Right ventricle myocardium inferior (tissue), 1 donor: ENCODE measurements around the gene MARK1. TPM values are rescaled to one million over a fixed set of nuclear protein-coding genes. Genes with fewer than 3 reads are reported as not detected.

Experiments
- ATAC-seq: fragments of 200-7000 bp; cut with Tn5 transposase; one replicate; pipeline ENCODE4 v1.9.1; 2020; ENCODE audit warnings: mild to moderate bottlenecking, moderate library complexity
- DNase-seq: peaks from one replicate; pipeline ENCODE4 v3.0.0; 2021; ENCODE audit errors: missing footprints
- intact Hi-C: fragments of 100-400 bp; cut with DNase I; formaldehyde crosslinking; loops from one replicate; pipeline ENCODE4 v1.11.0; 2022
- long read RNA-seq: library from polyadenylated mRNA; unstranded; transcript quantifications from one replicate; pipeline ENCODE4 v2.0.0, GENCODE V29; 2021
- total RNA-seq: library from RNA; stranded (reverse); fragmentation: NEBNext Ultra II Directional; extraction: Animal tissue kit (Norgen Biotek cat#: 25700); gene quantifications from one replicate; pipeline ENCODE4 v1.2.1, GENCODE V29; 2021
- donor health status: DM: no; HTN: yes; CAD: no; lungs with severe emphysema.

MARK1 gene
- total RNA-seq: 17.3 TPM
- long read RNA-seq, partial matches to known transcripts: 2 of 5 reads
- long read RNA-seq, other reads (novel, unspliced or antisense): 2 of 5 reads

- peak; percentile 95 for ATAC-seq
- intact Hi-C loops: loop anchor here (5.0 to 10.0 kb wide), 3 partner anchors 217 to 313 kb away; partner anchors contain the start of genes MTARC2 and RAB3GAP2
- DNase-seq: peak; percentile 89
Observed at GRCh38 chr1:220527908-220528678, at the start of gene MARK1. Gene MARK1, plus strand, starts transcription at chr1:220528136. Its CDS starts 687 bp downstream, at chr1:220528823.

GRCh38 chr1:220483700-220484099 is 44.2 kb upstream of the MARK1 start:
- DNase-seq: no peak
- ATAC-seq: peak; percentile 48
- intact Hi-C loops: loop anchor here (10.0 kb wide), 1 partner anchor 189 kb away; no protein-coding TSS in a partner anchor

- ATAC-seq: no peak
- intact Hi-C loops: loop anchor here (10.0 kb wide), 1 partner anchor 189 kb away; no protein-coding TSS in a partner anchor
Observed at GRCh38 chr1:220484135-220484534, 43.8 kb upstream of the MARK1 start.

GRCh38 chr1:220485131-220485530 is 42.8 kb upstream of the MARK1 start:
- DNase-seq (no peak), ATAC-seq (no peak)
- intact Hi-C loops: loop anchor here (10.0 kb wide), 1 partner anchor 190 kb away; no protein-coding TSS in a partner anchor

More at GRCh38 chr1:220484135-220484534, 43.8 kb upstream of the MARK1 start:
- DNase-seq: no peak

- DNase-seq: no peak
- ATAC-seq: no peak
- intact Hi-C loops: loop anchor here (10.0 kb wide), 1 partner anchor 191 kb away; no protein-coding TSS in a partner anchor
Observed at GRCh38 chr1:220485791-220486190, 42.1 kb upstream of the MARK1 start.

GRCh38 chr1:220487297-220487820 is 40.6 kb upstream of the MARK1 start:
- ATAC-seq (no peak), DNase-seq (no peak)
- intact Hi-C loops: loop anchor here (10.0 kb wide), 1 partner anchor 193 kb away; no protein-coding TSS in a partner anchor

- no peak for DNase-seq
- intact Hi-C loops: no loop called here
Observed at GRCh38 chr1:220491891-220492290, 36.0 kb upstream of the MARK1 start.

GRCh38 chr1:220497220-220497947 is 30.6 kb upstream of the MARK1 start:
- intact Hi-C loops: no loop called here
- no peak for ATAC-seq
- DNase-seq: no peak

More at GRCh38 chr1:220491891-220492290, 36.0 kb upstream of the MARK1 start:
- ATAC-seq: no peak

GRCh38 chr1:220498188-220498587 is 29.7 kb upstream of the MARK1 start:
- intact Hi-C loops: no loop called here
- DNase-seq (no peak), ATAC-seq (no peak)

GRCh38 chr1:220500372-220500771 is 27.6 kb upstream of the MARK1 start:
- intact Hi-C loops: no loop called here
- no peak for ATAC-seq
- DNase-seq: no peak

- intact Hi-C loops: no loop called here
- DNase-seq: no peak
- ATAC-seq: no peak
Observed at GRCh38 chr1:220504329-220504728, 23.6 kb upstream of the MARK1 start.

- ATAC-seq: no peak
- intact Hi-C loops: no loop called here
- no peak for DNase-seq
Observed at GRCh38 chr1:220507085-220507484, 20.9 kb upstream of the MARK1 start.

GRCh38 chr1:220511179-220511578 is 16.8 kb upstream of the MARK1 start:
- no peak for DNase-seq
- intact Hi-C loops: loop anchor here (10.0 kb wide), 1 partner anchor 216 kb away; no protein-coding TSS in a partner anchor
- no peak for ATAC-seq

- intact Hi-C loops: loop anchor here (10.0 kb wide), 1 partner anchor 217 kb away; no protein-coding TSS in a partner anchor
- no peak for DNase-seq
- ATAC-seq: peak; percentile 72
Observed at GRCh38 chr1:220511785-220512184, 16.2 kb upstream of the MARK1 start.

- intact Hi-C loops: loop anchor here (10.0 kb wide), 1 partner anchor 219 kb away; no protein-coding TSS in a partner anchor
- ATAC-seq (no peak), DNase-seq (no peak)
Observed at GRCh38 chr1:220513834-220514233, 14.1 kb upstream of the MARK1 start.

GRCh38 chr1:220514256-220514655 is 13.7 kb upstream of the MARK1 start:
- DNase-seq: no peak
- intact Hi-C loops: loop anchor here (10.0 kb wide), 1 partner anchor 219 kb away; no protein-coding TSS in a partner anchor
- no peak for ATAC-seq

- ATAC-seq (no peak), DNase-seq (no peak)
- intact Hi-C loops: loop anchor here (10.0 kb wide), 1 partner anchor 221 kb away; no protein-coding TSS in a partner anchor
Observed at GRCh38 chr1:220516014-220516721, 11.8 kb upstream of the MARK1 start.

GRCh38 chr1:220516722-220517042 is 11.3 kb upstream of the MARK1 start:
- ATAC-seq (no peak), DNase-seq (no peak)
- intact Hi-C loops: loop anchor here (10.0 kb wide), 1 partner anchor 222 kb away; no protein-coding TSS in a partner anchor
